GM12892 (cell line): ENCODE results near the gene KRTAP9-1.

Source experiments
- POLR2A ChIP-seq: IDR thresholded peaks from 2 replicates; pipeline ENCODE4 v1.6.1; 2011; ENCODE audit warnings: low read depth, low read length, control low read depth
- POLR2AphosphoS5 ChIP-seq: IDR thresholded peaks from 2 replicates; pipeline ENCODE4 v1.6.1; 2011; ENCODE audit warnings: low read depth, low read length, control low read depth
- TAF1 ChIP-seq: IDR thresholded peaks from 2 replicates; pipeline ENCODE4 v1.6.1; 2011; ENCODE audit warnings: low read depth, mild to moderate bottlenecking, control low read depth, low read length, borderline replicate concordance

- TF ChIP-seq POLR2A = no peak
- no peak for TF ChIP-seq POLR2AphosphoS5
- TF ChIP-seq TAF1 = no peak
Measured at GRCh38 chr17:41167561-41167960, 22.1 kb upstream of the KRTAP9-1 start.
